K562 (cell line): ENCODE data around the gene HOXB13. TPM values are rescaled to one million over a fixed set of nuclear protein-coding genes. Genes with fewer than 3 reads are reported as not detected.

Source experiments
- ATAC-seq: fragments of 200-7000 bp; cut with Tn5 transposase; 3 replicates; pipeline ENCODE4 v1.9.1; 2020; ENCODE audit warnings: moderate library complexity
- BruUV-seq: library from RNA; stranded (reverse); fragments of 400-500 nt; replicated peaks from 2 replicates; lab custom pipeline; 2021; lab: Mats Ljungman, UMichigan
- CTCF ChIA-PET: fragments of 300-600 bp; formaldehyde crosslinking; extraction: SDS; loops from one replicate; lab custom pipeline; 2021; ENCODE audit warnings: low intra/inter-chr PET ratio; lab: Yijun Ruan, JAX
- POLR2A ChIA-PET: fragments of 300-600, 350-650 bp; sonication (Branson Sonifier 250); formaldehyde crosslinking; extraction: SDS; loops from one replicate; lab custom pipeline; 2021; ENCODE audit warnings: antibody characterized with exemption, inconsistent platforms; lab: Yijun Ruan, JAX
- DNase-seq, 4 experiments: peaks; one replicate each; pipeline versions ENCODE4 v3.0.0 to v3.0.0-alpha.2; 2011 to 2018; ENCODE audit warnings: low spot score in 3 of 4, mixed read lengths in 3 of 4; ENCODE audit errors: extremely low read depth in 1 of 4
- FAIRE-seq: peaks from 2 replicates; lab custom pipeline; 2011; peaks lifted over from hg19 to GRCh38; lab: Jason Lieb, UNC
- H2AFZ ChIP-seq: 2 replicates; pipeline ENCODE4 v1.6.0; 2011; ENCODE audit warnings: low read depth, low read length, control low read depth, inconsistent platforms
- H3K27ac ChIP-seq: fragments of 200-600 bp; 3 replicates; pipeline ENCODE4 v1.8.0; 2011; ENCODE audit warnings: low read depth, mild to moderate bottlenecking, control low read depth, inconsistent platforms, low read length, moderate library complexity, mixed read lengths; ENCODE audit errors: extremely low read depth
- H3K27me3 ChIP-seq, 2 experiments: fragments of 300-600 bp in 1 of 2; 2 replicates in 1 of 2; 3 replicates in 1 of 2; pipeline versions ENCODE4 v1.6.0 to v1.8.0; 2011; ENCODE audit warnings: inconsistent platforms in 2 of 2, low read length in 2 of 2, mild to moderate bottlenecking in 1 of 2, mixed read lengths in 1 of 2, moderate library complexity in 1 of 2; ENCODE audit not compliant: control insufficient read depth in 2 of 2, insufficient read depth in 2 of 2
- H3K36me3 ChIP-seq: fragments of 300-600 bp; 3 replicates; pipeline ENCODE4 v1.8.0; 2011; ENCODE audit warnings: mild to moderate bottlenecking, low read length, inconsistent platforms; ENCODE audit not compliant: control insufficient read depth, insufficient read depth
- H3K4me1 ChIP-seq, 2 experiments: fragments of 200-600 bp in 1 of 2; replicated peaks in 1 of 2; 2 replicates in 1 of 2; 3 replicates in 1 of 2; pipeline versions ENCODE4 v1.5.1 to v1.8.0; 2011; ENCODE audit warnings: inconsistent platforms in 2 of 2, low read length in 2 of 2, mild to moderate bottlenecking in 1 of 2, mixed read lengths in 1 of 2, moderate library complexity in 1 of 2; ENCODE audit not compliant: control insufficient read depth in 2 of 2, insufficient read depth in 2 of 2
- H3K4me2 ChIP-seq: 2 replicates; pipeline ENCODE4 v1.6.1; 2011; ENCODE audit warnings: low read length, control low read depth, inconsistent platforms, mixed read lengths; ENCODE audit not compliant: insufficient read depth
- H3K4me3 ChIP-seq: fragments of 200-600 bp; sonication (generic), shearing (Covaris generic); 2 replicates; pipeline ENCODE4 v1.5.1; 2016; ENCODE audit warnings: control low read depth, inconsistent platforms
- H3K79me2 ChIP-seq: fragments of 200-600 bp; 3 replicates; pipeline ENCODE4 v1.8.0; 2011; ENCODE audit warnings: low read length, inconsistent platforms; ENCODE audit not compliant: control insufficient read depth, insufficient read depth
- H3K9ac ChIP-seq, 2 experiments: 2 replicates each; pipeline versions ENCODE4 v1.6.0 to v1.6.1; 2011; ENCODE audit warnings: low read depth in 2 of 2, low read length in 2 of 2, control low read depth in 1 of 2, inconsistent platforms in 1 of 2, mild to moderate bottlenecking in 1 of 2, mixed read lengths in 1 of 2; ENCODE audit not compliant: insufficient read depth in 1 of 2
- H3K9me1 ChIP-seq: one replicate; pipeline ENCODE4 v1.6.0; 2011; ENCODE audit warnings: inconsistent platforms, mild to moderate bottlenecking, low read length, moderate library complexity; ENCODE audit not compliant: control insufficient read depth, insufficient read depth
- H3K9me3 ChIP-seq: replicated peaks from 2 replicates; pipeline ENCODE4 v1.5.1; 2011; ENCODE audit warnings: low read depth, low read length, inconsistent platforms; ENCODE audit not compliant: control insufficient read depth, insufficient read depth
- H4K20me1 ChIP-seq: replicated peaks from 2 replicates; pipeline ENCODE4 v1.6.1; 2011; ENCODE audit warnings: low read length, inconsistent platforms, mixed read lengths; ENCODE audit not compliant: control insufficient read depth, insufficient read depth
- ARID2 ChIP-seq: fragments of 450-650 bp; IDR thresholded peaks from 2 replicates; pipeline ENCODE4 v1.6.1; 2017; ENCODE audit warnings: antibody characterized with exemption, mild to moderate bottlenecking
- BCLAF1 ChIP-seq, 2 experiments: fragments of 450-650 bp in 1 of 2; IDR thresholded peaks; 2 replicates each; pipeline ENCODE4 v1.6.1; 2011 to 2017; ENCODE audit warnings: low read depth in 2 of 2, antibody characterized with exemption in 1 of 2, borderline replicate concordance in 1 of 2, low read length in 1 of 2, mild to moderate bottlenecking in 1 of 2, mixed read lengths in 1 of 2; ENCODE audit not compliant: control insufficient read depth in 1 of 2
- BRD4 ChIP-seq: fragments of 200-600 bp; sonication (generic); IDR thresholded peaks from 2 replicates; pipeline ENCODE4 v1.6.1; 2017; ENCODE audit warnings: inconsistent platforms
- BRF1 ChIP-seq: IDR thresholded peaks from 3 replicates; pipeline ENCODE4 v1.6.1; 2011; ENCODE audit warnings: borderline replicate concordance, mild to moderate bottlenecking; ENCODE audit not compliant: insufficient read length; ENCODE audit errors: extremely low read depth
- FUS ChIP-seq: fragments of 200-400 bp; formaldehyde crosslinking; optimal IDR thresholded peaks from 2 replicates; pipeline ENCODE3; 2017; ENCODE audit warnings: low read depth, low read length
- ILK ChIP-seq: fragments of 450-650 bp; IDR thresholded peaks from 2 replicates; pipeline ENCODE4 v1.6.1; 2016; ENCODE audit warnings: missing genetic modification characterization, low read depth, mild to moderate bottlenecking, missing compliant biosample characterization, moderate library complexity, borderline replicate concordance
- MECOM ChIP-seq: fragments of 250-450 bp; sonication (Bioruptor Pico); IDR thresholded peaks from 2 replicates; pipeline ENCODE4 v1.8.0; 2022; ENCODE audit warnings: inconsistent platforms
- MXI1 ChIP-seq: IDR thresholded peaks from 2 replicates; pipeline ENCODE4 v1.6.1; 2011; ENCODE audit warnings: low read depth, mild to moderate bottlenecking, improper control_type of control experiment, low read length
- PRMT5 ChIP-seq: sonication (generic); formaldehyde crosslinking; IDR thresholded peaks from 2 replicates; pipeline ENCODE4 v1.5.0; 2020; ENCODE audit warnings: missing genetic modification reagents
- ZNF24 ChIP-seq: fragments of 450-650 bp; IDR thresholded peaks from 2 replicates; pipeline ENCODE4 v1.6.1; 2016
- WGBS: fragments of 100-300 bp; shearing (Covaris generic); methylation state at CpG from one replicate; pipeline ENCODE4 v1.1.6; 2016; ENCODE audit warnings: low coverage, mixed read lengths; ENCODE audit not compliant: insufficient coverage; ENCODE audit errors: missing lambda C conversion rate; 5-methylcytosine and 5-hydroxymethylcytosine counted together
- in situ Hi-C: fragments of 300-500 bp; cut with MboI; formaldehyde crosslinking; loops from 4 replicates; pipeline ENCODE4 v1.15.0; 2018; ENCODE audit warnings: inconsistent platforms, mixed read lengths
- intact Hi-C: fragments of 100-400 bp; cut with micrococcal nuclease; formaldehyde crosslinking; loops from 2 replicates; pipeline ENCODE4 v1.14.2; 2022
- polyA plus RNA-seq, 8 experiments: library from polyadenylated mRNA; depleted of rRNA in 4 of 8; stranded (reverse) in 5 of 8; unstranded in 3 of 8; fragments of >200 nt; fragmentation: Nextera tagmentation in 2 of 8; fragmentation: Illumina TruSeq in 1 of 8; extraction: Ambion mirVana in 2 of 8; extraction: Trizol in 1 of 8; gene quantifications; 2 replicates each; pipeline versions ENCODE4 v1.2.1 to v1.2.3, GENCODE V29; 2011 to 2014; ENCODE audit warnings: inconsistent platforms in 1 of 8, missing spikeins in 1 of 8
- total RNA-seq, 7 experiments: library from RNA; depleted of rRNA in 6 of 7; stranded (reverse); fragments of >200 nt in 6 of 7; fragmentation: Illumina TruSeq in 2 of 7; extraction: Trizol in 2 of 7; gene quantifications; 2 replicates each; pipeline versions ENCODE4 v1.2.1 to v1.2.3, GENCODE V29; 2011 to 2021; ENCODE audit warnings: low replicate concordance in 1 of 7
- TF ChIP-seq, protein P1 (sequence below): sonication (generic); formaldehyde crosslinking; IDR thresholded peaks from 2 replicates; pipeline ENCODE4 v1.8.0; 2022; ENCODE audit warnings: mild to moderate bottlenecking, missing genetic modification reagents, borderline replicate concordance

The HOXB13 gene
- total and polyA plus RNA-seq, 9 of the 15 experiments (the other 6 are each of a cell fraction or from before 2014, with no cell fraction given), result not detected

DNA sequence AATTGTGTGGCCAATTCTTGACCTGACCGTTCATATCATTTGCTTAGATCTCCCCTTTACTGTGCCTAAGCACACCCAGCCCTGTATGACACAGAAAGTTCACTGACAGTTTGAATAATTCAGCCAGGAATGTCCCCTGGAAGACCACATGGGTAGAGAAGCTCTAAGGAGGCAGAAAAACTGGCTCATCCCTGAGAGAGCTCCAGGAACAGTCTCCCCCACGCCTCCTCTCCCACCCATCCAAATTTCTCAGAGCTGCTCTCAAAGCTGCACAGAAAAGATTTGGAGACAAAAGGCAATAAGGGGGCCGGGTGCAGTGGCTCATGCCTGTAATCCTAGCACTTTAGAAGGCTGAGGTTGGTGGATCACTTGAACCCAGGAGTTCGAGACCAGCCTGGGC lies 17.4 kb downstream of the HOXB13 start:
- no peak overlapping the region for H3K4me2 ChIP-seq
- intact Hi-C loops, result no loop called here
- no peaks in the 10 kb centered on the region for H3K4me1 ChIP-seq
- H3K9ac ChIP-seq, result no peak overlapping the region
- no peak overlapping the region for H2AFZ ChIP-seq
- no peaks in the 10 kb centered on the region for H4K20me1 ChIP-seq
- H3K4me3 ChIP-seq, result no peak overlapping the region
- H3K9me3 ChIP-seq, result no peaks in the 10 kb centered on the region
- no peaks in the 10 kb centered on the region for H3K36me3 ChIP-seq
- ATAC-seq, result no peak
- POLR2A ChIA-PET, result no interaction called here
- no peak overlapping the region for H3K27ac ChIP-seq
- CTCF ChIA-PET, result interaction anchor here (0.7 kb wide), 1 partner anchor 32 kb away, joined by 4 read pairs; no protein-coding TSS in a partner anchor
- FAIRE-seq, result no peak
- no TSS peak for BruUV-seq
- H3K79me2 ChIP-seq, result no peaks in the 10 kb centered on the region
- in situ Hi-C loops, result no loop called here
- DNase-seq, result peak in 2 of 4 experiments; percentile 2 to 4
- 0% methylated on average over 4 of the region's 4 CpGs for whole genome bisulfite sequencing
- no peaks in the 10 kb centered on the region for H3K9me1 ChIP-seq
- peaks cover 28 to 52% of the 10 kb centered on the region in 2 experiments for H3K27me3 ChIP-seq
- no peak for TF ChIP-seq BCLAF1 (IDR thresholded peaks at IDR 0.05; ENCODE audit: borderline replicate concordance in 1 of 2, control insufficient read depth in 1 of 2, low read depth in 2 of 2, low read length in 1 of 2)
- TF ChIP-seq BRD4, result no peak
- TF ChIP-seq MXI1, result no peak
- TF ChIP-seq PRMT5 (CRISPR knock-in tag), result no peak
- no peak for TF ChIP-seq BRF1
- no peak for TF ChIP-seq MECOM (CRISPR knock-in tag)
- TF ChIP-seq FUS, result no peak
- TF ChIP-seq, protein P1, sequence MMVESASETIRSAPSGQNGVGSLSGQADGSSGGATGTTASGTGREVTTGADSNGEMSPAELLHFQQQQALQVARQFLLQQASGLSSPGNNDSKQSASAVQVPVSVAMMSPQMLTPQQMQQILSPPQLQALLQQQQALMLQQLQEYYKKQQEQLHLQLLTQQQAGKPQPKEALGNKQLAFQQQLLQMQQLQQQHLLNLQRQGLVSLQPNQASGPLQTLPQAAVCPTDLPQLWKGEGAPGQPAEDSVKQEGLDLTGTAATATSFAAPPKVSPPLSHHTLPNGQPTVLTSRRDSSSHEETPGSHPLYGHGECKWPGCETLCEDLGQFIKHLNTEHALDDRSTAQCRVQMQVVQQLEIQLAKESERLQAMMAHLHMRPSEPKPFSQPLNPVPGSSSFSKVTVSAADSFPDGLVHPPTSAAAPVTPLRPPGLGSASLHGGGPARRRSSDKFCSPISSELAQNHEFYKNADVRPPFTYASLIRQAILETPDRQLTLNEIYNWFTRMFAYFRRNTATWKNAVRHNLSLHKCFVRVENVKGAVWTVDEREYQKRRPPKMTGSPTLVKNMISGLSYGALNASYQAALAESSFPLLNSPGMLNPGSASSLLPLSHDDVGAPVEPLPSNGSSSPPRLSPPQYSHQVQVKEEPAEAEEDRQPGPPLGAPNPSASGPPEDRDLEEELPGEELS (CRISPR knock-in tag), result no peak
- no peak for TF ChIP-seq ILK (tag)
- no peak for TF ChIP-seq ARID2
- no peak for TF ChIP-seq ZNF24
